Measurements from ENCODE around the gene NMNAT3.

The NMNAT3 gene

DNA sequence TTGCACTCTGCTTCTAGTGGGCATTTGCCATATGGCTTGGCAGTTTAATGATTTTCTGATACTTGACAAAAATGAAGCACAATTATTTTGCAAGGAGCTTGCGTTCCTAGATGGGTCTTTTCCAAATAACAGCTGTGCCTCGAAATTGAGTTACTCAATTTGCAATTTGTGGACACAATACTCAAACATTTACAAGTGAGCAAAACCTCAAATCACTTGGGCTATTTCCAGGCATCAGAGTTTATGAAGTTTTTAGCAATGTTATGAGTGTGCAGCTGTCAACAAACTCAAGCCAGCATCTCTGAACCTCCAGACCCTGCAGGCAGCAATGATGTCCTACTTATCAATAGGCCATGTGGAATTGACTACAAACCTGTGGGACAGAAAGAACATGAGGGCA, 41.3 kb downstream of the NMNAT3 start:
- no peak overlapping the region for H3K4me3 ChIP-seq (ENCODE audit: low read depth, low read length)
- H3K4me1 ChIP-seq (ENCODE audit: control insufficient read depth, insufficient read depth, low read length, unreplicated experiment) = no peaks in the 10 kb centered on the region
- H3K79me2 ChIP-seq (ENCODE audit: control insufficient read depth, insufficient read depth, low read length, unreplicated experiment) = no peaks in the 10 kb centered on the region
- no peak overlapping the region for H2AFZ ChIP-seq (ENCODE audit: low read length, unreplicated experiment)
- no peak overlapping the region for H3K27ac ChIP-seq (ENCODE audit: low read depth, low read length)
- no peaks in the 10 kb centered on the region for H3K36me3 ChIP-seq (ENCODE audit: insufficient read depth, low read length)
- H3K27me3 ChIP-seq (ENCODE audit: insufficient read depth, low read length) = no peaks in the 10 kb centered on the region

DNA sequence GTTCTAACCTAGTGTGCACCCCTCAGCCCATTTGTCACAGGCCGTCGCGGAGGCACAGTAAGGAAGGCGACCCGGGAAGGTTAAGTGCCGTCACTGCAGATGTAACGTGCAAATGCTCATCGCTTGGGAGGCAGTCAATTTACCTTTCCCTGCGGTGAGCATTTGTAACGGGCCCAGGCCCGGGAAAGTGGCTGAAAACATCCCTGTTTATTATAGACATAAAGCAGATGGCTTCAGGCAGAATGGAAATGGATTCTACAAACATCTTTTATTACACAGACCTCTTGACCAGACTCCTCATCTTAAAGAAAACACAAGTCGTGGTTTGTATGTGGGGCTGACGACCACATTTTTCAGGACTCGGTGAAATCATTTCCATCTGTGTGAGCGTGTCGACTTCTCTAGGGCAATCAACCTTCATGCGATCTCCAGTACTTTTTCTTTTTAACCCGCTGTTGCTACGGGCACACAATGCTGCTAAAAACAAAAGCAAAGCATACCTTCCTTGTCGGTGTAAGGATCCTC, 43.6 kb downstream of the NMNAT3 start:
- Histone ChIP-seq H2AFZ (ENCODE audit: low read length, unreplicated experiment) (no peak overlapping the region), H3K36me3 (ENCODE audit: insufficient read depth, low read length) (no peaks in the 10 kb centered on the region), H3K27me3 (ENCODE audit: insufficient read depth, low read length) (no peaks in the 10 kb centered on the region), H3K4me1 (ENCODE audit: control insufficient read depth, insufficient read depth, low read length, unreplicated experiment) (no peaks in the 10 kb centered on the region), H3K27ac (ENCODE audit: low read depth, low read length) (no peak overlapping the region), H3K79me2 (ENCODE audit: control insufficient read depth, insufficient read depth, low read length, unreplicated experiment) (no peaks in the 10 kb centered on the region), H3K4me3 (ENCODE audit: low read depth, low read length) (no peak overlapping the region)

DNA sequence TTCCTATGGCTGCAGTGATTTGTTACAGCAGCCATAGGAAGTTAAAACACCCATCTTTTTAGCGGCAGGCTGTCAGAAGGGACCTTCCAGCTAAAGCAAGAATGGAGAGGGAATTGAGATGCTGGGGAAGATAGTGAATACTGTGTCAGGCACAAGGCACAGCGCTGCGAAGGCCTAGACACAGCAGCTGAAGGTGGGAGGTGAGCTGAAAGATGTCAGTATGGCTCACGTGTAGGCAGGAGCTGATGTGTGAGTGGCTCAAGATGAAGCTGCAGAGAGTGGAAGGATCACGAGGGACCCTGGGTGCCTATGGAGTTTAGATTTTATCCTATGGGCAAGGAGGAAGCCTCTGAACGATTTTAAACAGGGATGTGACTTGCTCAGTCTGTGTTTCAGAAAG, 44.3 kb downstream of the NMNAT3 start:
- H3K36me3 ChIP-seq (ENCODE audit: insufficient read depth, low read length) = no peaks in the 10 kb centered on the region
- no peaks in the 10 kb centered on the region for H3K4me1 ChIP-seq (ENCODE audit: control insufficient read depth, insufficient read depth, low read length, unreplicated experiment)
- no peak overlapping the region for H3K4me3 ChIP-seq (ENCODE audit: low read depth, low read length)
- H2AFZ ChIP-seq (ENCODE audit: low read length, unreplicated experiment) = no peak overlapping the region
- H3K79me2 ChIP-seq (ENCODE audit: control insufficient read depth, insufficient read depth, low read length, unreplicated experiment) = no peaks in the 10 kb centered on the region
- H3K27ac ChIP-seq (ENCODE audit: low read depth, low read length) = no peak overlapping the region
- H3K27me3 ChIP-seq (ENCODE audit: insufficient read depth, low read length) = no peaks in the 10 kb centered on the region

DNA sequence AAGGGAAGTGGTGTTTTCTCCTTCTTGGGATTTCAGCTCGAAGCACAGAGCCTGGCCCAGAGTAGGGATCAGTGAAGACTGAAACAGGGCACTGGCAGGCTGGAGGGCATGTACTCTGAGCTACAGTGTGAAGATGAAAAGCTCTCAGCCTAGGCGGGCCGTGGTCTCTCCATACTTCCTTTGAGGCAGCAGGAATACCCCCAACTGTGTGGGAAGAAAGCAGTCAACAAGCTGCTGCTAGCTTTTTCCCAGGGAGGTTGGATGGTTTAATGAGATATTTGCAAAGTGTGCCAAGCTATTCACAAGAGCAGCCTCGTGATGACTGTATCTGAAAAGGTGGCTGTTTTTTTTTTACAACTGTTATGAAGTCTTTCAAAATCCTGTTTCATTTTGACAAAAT, 47.2 kb downstream of the NMNAT3 start:
- Histone ChIP-seq H3K79me2 (ENCODE audit: control insufficient read depth, insufficient read depth, low read length, unreplicated experiment) (no peaks in the 10 kb centered on the region), H2AFZ (ENCODE audit: low read length, unreplicated experiment) (no peak overlapping the region), H3K27me3 (ENCODE audit: insufficient read depth, low read length) (no peaks in the 10 kb centered on the region), H3K27ac (ENCODE audit: low read depth, low read length) (no peak overlapping the region), H3K36me3 (ENCODE audit: insufficient read depth, low read length) (no peaks in the 10 kb centered on the region), H3K4me1 (ENCODE audit: control insufficient read depth, insufficient read depth, low read length, unreplicated experiment) (no peaks in the 10 kb centered on the region), H3K4me3 (ENCODE audit: low read depth, low read length) (no peak overlapping the region)

DNA sequence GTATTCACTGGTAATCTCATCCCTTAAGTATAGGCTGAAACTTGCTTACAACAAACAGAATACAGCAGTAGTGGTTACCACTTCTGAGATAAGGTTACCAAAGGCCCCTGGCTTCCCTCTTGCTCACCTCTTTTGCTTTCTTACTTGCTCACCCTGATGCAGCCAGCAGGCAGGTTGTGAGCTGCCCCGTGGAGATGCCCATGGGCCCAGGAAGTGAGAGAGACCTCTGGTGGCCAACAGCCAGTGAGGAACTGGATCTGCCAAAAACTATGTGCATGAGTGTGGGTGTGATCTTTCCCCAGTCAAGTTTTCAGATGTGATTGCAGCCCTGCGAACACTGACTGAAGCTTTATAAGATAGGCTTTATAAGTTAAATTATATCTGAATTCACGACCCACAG, 48.7 kb downstream of the NMNAT3 start:
- no peaks in the 10 kb centered on the region for H3K36me3 ChIP-seq (ENCODE audit: insufficient read depth, low read length)
- no peaks in the 10 kb centered on the region for H3K79me2 ChIP-seq (ENCODE audit: control insufficient read depth, insufficient read depth, low read length, unreplicated experiment)
- H3K4me3 ChIP-seq (ENCODE audit: low read depth, low read length) = no peak overlapping the region
- no peaks in the 10 kb centered on the region for H3K27me3 ChIP-seq (ENCODE audit: insufficient read depth, low read length)
- no peak overlapping the region for H3K27ac ChIP-seq (ENCODE audit: low read depth, low read length)
- H3K4me1 ChIP-seq (ENCODE audit: control insufficient read depth, insufficient read depth, low read length, unreplicated experiment) = no peaks in the 10 kb centered on the region
- no peak overlapping the region for H2AFZ ChIP-seq (ENCODE audit: low read length, unreplicated experiment)

DNA sequence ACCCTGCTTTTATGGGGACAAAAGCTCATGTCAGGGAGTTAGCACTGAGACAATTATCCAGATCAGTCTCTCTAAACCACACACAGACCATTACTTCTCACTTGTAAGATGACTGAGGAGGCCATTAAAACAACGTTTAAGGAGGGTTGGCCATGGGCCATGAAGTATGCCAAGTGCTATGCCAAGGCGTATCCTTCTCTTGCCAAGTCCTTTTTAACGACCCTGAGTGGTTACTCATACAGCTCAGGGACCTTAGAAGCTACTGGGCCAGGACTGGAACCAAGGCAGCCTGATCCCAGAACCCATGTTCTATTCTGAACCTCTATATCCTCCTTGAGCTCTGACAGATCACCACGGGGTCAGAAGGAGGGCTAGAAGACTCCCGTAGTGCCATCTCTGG, 50.0 kb downstream of the NMNAT3 start:
- Histone ChIP-seq H3K4me3 (ENCODE audit: low read depth, low read length) (no peak overlapping the region), H3K4me1 (ENCODE audit: control insufficient read depth, insufficient read depth, low read length, unreplicated experiment) (no peaks in the 10 kb centered on the region), H3K27ac (ENCODE audit: low read depth, low read length) (no peak overlapping the region), H3K27me3 (ENCODE audit: insufficient read depth, low read length) (no peaks in the 10 kb centered on the region), H3K79me2 (ENCODE audit: control insufficient read depth, insufficient read depth, low read length, unreplicated experiment) (no peaks in the 10 kb centered on the region), H2AFZ (ENCODE audit: low read length, unreplicated experiment) (no peak overlapping the region), H3K36me3 (ENCODE audit: insufficient read depth, low read length) (no peaks in the 10 kb centered on the region)

DNA sequence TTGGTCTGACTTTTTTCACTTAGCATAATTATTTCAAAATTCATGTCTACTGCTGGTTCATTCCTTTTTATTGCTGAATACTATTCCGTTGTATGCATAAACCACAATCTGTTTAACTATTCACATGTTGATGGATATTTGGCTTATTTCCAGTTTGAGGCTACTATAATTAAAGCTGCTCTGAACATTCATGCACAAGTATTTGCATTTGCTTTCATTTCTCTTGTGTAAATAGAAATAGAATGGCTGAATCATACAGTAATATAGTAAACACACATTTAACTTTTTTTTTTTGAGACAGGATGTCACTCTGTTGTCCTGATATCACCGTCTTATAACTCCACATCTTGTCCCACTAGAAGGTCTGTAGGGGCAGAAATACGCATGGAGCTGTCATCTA, 57.3 kb downstream of the NMNAT3 start:
- H3K27ac ChIP-seq (ENCODE audit: low read depth, low read length) = no peak overlapping the region
- H3K27me3 ChIP-seq (ENCODE audit: insufficient read depth, low read length) = no peaks in the 10 kb centered on the region
- H2AFZ ChIP-seq (ENCODE audit: low read length, unreplicated experiment) = no peak overlapping the region
- H3K36me3 ChIP-seq (ENCODE audit: insufficient read depth, low read length) = no peaks in the 10 kb centered on the region
- H3K4me3 ChIP-seq (ENCODE audit: low read depth, low read length) = no peak overlapping the region
- H3K4me1 ChIP-seq (ENCODE audit: control insufficient read depth, insufficient read depth, low read length, unreplicated experiment) = no peaks in the 10 kb centered on the region
- H3K79me2 ChIP-seq (ENCODE audit: control insufficient read depth, insufficient read depth, low read length, unreplicated experiment) = no peaks in the 10 kb centered on the region

DNA sequence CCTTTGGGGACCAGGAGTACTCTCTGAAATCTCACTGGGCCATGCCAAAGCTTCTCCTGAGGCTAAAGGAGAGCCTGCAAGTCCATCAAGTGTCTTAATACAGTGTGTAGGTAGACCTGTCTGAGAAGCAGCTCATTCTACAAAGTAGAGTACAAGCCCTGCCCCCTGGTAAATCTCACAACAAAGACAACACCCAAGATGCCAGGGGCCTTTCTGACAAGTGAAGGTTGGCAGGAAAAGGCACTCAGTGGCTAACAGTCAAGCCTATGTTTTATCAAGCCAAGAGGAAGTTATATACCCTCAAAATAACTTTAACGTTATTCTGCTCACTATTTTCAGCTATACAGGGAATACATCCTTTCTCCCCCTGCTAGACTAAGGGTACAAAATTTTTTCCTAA, 58.3 kb downstream of the NMNAT3 start:
- Histone ChIP-seq H3K27me3 (ENCODE audit: insufficient read depth, low read length) (no peaks in the 10 kb centered on the region), H3K4me3 (ENCODE audit: low read depth, low read length) (no peak overlapping the region), H2AFZ (ENCODE audit: low read length, unreplicated experiment) (no peak overlapping the region), H3K4me1 (ENCODE audit: control insufficient read depth, insufficient read depth, low read length, unreplicated experiment) (no peaks in the 10 kb centered on the region), H3K36me3 (ENCODE audit: insufficient read depth, low read length) (no peaks in the 10 kb centered on the region), H3K79me2 (ENCODE audit: control insufficient read depth, insufficient read depth, low read length, unreplicated experiment) (no peaks in the 10 kb centered on the region), H3K27ac (ENCODE audit: low read depth, low read length) (no peak overlapping the region)

DNA sequence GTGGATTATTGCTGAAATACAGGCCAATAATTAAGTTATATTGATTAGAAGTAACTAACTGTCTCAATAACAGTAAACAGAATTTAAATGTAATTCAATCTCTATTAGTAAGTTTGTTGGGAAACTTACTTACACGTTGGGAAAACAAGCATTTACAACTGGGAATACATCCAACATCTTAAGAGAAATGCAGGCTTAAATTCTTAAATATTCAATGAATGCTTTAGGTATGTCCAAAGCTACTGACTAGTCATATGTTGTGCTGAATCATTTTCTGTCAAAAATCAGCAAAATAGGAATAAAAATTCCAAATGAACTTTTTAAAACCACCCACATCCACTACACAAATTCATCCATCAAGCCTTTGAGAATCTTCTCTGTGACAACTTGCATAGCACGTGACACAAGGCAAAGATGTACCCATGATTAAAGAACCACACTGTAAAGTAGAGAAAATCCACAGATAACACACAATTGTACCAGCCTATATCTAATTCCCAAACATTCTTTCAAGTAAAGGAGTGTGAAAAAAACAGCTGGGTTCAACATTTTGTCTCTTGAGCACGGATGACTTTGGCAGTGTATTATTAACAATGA, 60.0 kb downstream of the NMNAT3 start:
- no peaks in the 10 kb centered on the region for H3K36me3 ChIP-seq (ENCODE audit: insufficient read depth, low read length)
- no peak overlapping the region for H3K27ac ChIP-seq (ENCODE audit: low read depth, low read length)
- H2AFZ ChIP-seq (ENCODE audit: low read length, unreplicated experiment) = no peak overlapping the region
- no peak overlapping the region for H3K4me3 ChIP-seq (ENCODE audit: low read depth, low read length)
- no peaks in the 10 kb centered on the region for H3K27me3 ChIP-seq (ENCODE audit: insufficient read depth, low read length)
- H3K4me1 ChIP-seq (ENCODE audit: control insufficient read depth, insufficient read depth, low read length, unreplicated experiment) = no peaks in the 10 kb centered on the region
- no peaks in the 10 kb centered on the region for H3K79me2 ChIP-seq (ENCODE audit: control insufficient read depth, insufficient read depth, low read length, unreplicated experiment)

DNA sequence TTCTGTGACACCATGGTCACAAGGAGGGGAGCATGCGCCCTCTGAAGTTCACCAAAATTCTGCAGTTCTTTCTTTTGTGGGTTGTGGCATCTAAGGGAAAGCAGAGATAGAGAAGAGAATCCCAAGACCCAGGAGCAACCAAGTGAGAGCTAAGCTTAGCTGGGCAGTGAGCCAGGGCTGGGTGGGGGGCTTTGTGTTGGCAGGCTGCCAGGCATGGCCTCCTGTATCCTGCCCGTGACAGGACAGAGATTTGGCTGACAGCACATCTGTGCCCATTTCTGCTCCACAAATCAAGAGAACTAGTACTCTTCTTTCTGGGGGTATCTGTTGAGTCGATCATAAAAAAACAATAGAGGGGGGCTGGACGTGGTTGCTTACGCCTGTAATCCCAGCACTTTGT, 66.2 kb downstream of the NMNAT3 start:
- no peaks in the 10 kb centered on the region for H3K4me1 ChIP-seq (ENCODE audit: control insufficient read depth, insufficient read depth, low read length, unreplicated experiment)
- no peak overlapping the region for H2AFZ ChIP-seq (ENCODE audit: low read length, unreplicated experiment)
- H3K4me3 ChIP-seq (ENCODE audit: low read depth, low read length) = no peak overlapping the region
- H3K79me2 ChIP-seq (ENCODE audit: control insufficient read depth, insufficient read depth, low read length, unreplicated experiment) = no peaks in the 10 kb centered on the region
- no peak overlapping the region for H3K27ac ChIP-seq (ENCODE audit: low read depth, low read length)
- H3K27me3 ChIP-seq (ENCODE audit: insufficient read depth, low read length) = no peaks in the 10 kb centered on the region
- H3K36me3 ChIP-seq (ENCODE audit: insufficient read depth, low read length) = no peaks in the 10 kb centered on the region

DNA sequence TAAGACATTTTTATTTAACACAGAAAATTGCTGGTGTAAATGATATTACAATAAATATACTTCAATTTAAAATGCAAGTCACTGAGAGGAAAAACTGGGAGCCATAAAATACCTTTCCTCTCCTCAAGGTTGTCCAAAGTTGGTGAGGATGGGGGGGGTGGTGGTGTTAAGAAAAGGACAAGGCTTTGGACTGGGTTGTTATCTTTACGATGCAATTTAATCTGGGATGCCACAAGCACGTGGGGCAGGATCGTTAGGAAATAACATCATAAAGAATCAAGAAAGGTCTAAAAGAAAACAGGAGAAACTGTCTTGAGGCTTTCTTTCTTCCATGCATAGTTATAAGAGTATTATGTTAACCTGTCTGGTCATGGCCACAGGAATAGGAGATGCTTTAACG, 66.9 kb downstream of the NMNAT3 start:
- H3K27ac ChIP-seq (ENCODE audit: low read depth, low read length) = no peak overlapping the region
- no peak overlapping the region for H2AFZ ChIP-seq (ENCODE audit: low read length, unreplicated experiment)
- no peaks in the 10 kb centered on the region for H3K79me2 ChIP-seq (ENCODE audit: control insufficient read depth, insufficient read depth, low read length, unreplicated experiment)
- no peaks in the 10 kb centered on the region for H3K27me3 ChIP-seq (ENCODE audit: insufficient read depth, low read length)
- H3K4me1 ChIP-seq (ENCODE audit: control insufficient read depth, insufficient read depth, low read length, unreplicated experiment) = no peaks in the 10 kb centered on the region
- H3K36me3 ChIP-seq (ENCODE audit: insufficient read depth, low read length) = no peaks in the 10 kb centered on the region
- H3K4me3 ChIP-seq (ENCODE audit: low read depth, low read length) = no peak overlapping the region

Measured in ACC112 (cell line).